Measurements from ENCODE around the gene LCA5.

GRCh38 chr6:79574630-79575225, 37.5 kb upstream of the LCA5 start:
- TF ChIP-seq CTCF (IDR thresholded peaks at IDR 0.05; ENCODE audit: low read length) (no peak), EZH2 (optimal IDR thresholded peaks at IDR 0.05; ENCODE audit: low read depth, low read length) (no peak)

Data from MM.1S (cell line).